HepG2 (cell line): ENCODE measurements around the gene PGS1.

ENCODE experiments used
- JUNB ChIP-seq: sonication (generic); formaldehyde crosslinking; IDR thresholded peaks from 2 replicates; pipeline ENCODE4 v1.8.0; 2022; ENCODE audit warnings: missing genetic modification reagents, mild to moderate bottlenecking, borderline replicate concordance
- ZBTB1 ChIP-seq: sonication (generic); formaldehyde crosslinking; IDR thresholded peaks from 2 replicates; pipeline ENCODE4 v1.4.0; 2020; ENCODE audit warnings: missing genetic modification reagents, borderline replicate concordance
- ZFY ChIP-seq: sonication (generic); formaldehyde crosslinking; IDR thresholded peaks from 2 replicates; pipeline ENCODE4 v1.4.0; 2020; ENCODE audit warnings: missing genetic modification reagents
- TF ChIP-seq, protein P1 (sequence below): sonication (generic); formaldehyde crosslinking; IDR thresholded peaks from 2 replicates; pipeline ENCODE4 v1.8.1; 2023; ENCODE audit warnings: mild to moderate bottlenecking, inconsistent platforms, moderate library complexity, missing genetic modification reagents, borderline replicate concordance

DNA sequence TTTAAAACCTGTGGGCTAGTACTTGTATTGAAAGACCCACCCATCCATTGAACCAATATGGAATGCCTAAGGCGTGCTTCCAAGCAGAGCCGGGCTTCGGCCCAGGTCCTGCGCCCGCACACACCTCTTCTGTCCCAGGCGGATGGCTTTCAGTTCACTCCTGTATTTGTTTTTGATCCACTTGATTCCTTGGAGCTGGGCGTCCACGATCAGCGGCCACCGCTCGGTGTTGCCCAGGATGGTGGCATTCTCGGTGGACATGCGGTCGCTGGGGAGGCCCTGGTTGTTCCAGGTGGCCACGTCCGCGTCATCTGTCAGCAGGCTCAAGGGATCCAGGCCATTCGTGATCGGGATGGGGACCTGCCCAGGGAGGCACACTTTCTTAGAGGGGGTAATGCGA is 75.9 kb downstream of the PGS1 start:
- TF ChIP-seq ZFY (CRISPR knock-in tag) (no peak), JUNB (CRISPR knock-in tag) (no peak), ZBTB1 (CRISPR knock-in tag) (no peak)
- TF ChIP-seq, protein P1, sequence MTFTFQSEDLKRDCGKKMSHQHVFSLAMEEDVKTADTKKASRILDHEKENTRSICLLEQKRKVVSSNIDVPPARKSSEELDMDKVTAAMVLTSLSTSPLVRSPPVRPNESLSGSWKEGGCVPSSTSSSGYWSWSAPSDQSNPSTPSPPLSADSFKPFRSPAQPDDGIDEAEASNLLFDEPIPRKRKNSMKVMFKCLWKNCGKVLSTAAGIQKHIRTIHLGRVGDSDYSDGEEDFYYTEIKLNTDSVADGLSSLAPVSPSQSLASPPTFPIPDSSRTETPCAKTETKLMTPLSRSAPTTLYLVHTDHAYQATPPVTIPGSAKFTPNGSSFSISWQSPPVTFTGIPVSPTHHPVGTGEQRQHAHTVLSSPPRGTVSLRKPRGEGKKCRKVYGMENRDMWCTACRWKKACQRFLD (CRISPR knock-in tag) = no peak
